Stimulated activated naive CD8-positive, alpha-beta T cell treated with anti-CD3 and anti-CD28 coated beads, Interleukin-15, Interleukin-2, amounts not matched to agents 100 U/mL and 50 U/mL, for 24 hours (primary cell): ENCODE results near the gene CFAP45.

Experiments
- ATAC-seq: fragments of 150-1000 bp; cut with Tn5 transposase; one replicate; pipeline ENCODE4 v1.10.0; 2021
- DNase-seq: peaks from one replicate; pipeline ENCODE4 v3.0.0; 2021

CFAP45 gene

GRCh38 chr1:159936273-159936904 is 36.4 kb upstream of the CFAP45 start:
- DNase-seq (peak; percentile 88), ATAC-seq (peak; percentile 61)

- ATAC-seq (no peak), DNase-seq (no peak)
Observed at GRCh38 chr1:159935719-159936272, 35.8 kb upstream of the CFAP45 start.

GRCh38 chr1:159935305-159935704 is 35.3 kb upstream of the CFAP45 start:
- ATAC-seq, result no peak
- DNase-seq, result no peak

- DNase-seq (no peak), ATAC-seq (no peak)
Observed at GRCh38 chr1:159934136-159935039, 34.4 kb upstream of the CFAP45 start.

- DNase-seq (no peak), ATAC-seq (no peak)
Observed at GRCh38 chr1:159933347-159933746, 33.4 kb upstream of the CFAP45 start.

GRCh38 chr1:159932296-159933285 is 32.6 kb upstream of the CFAP45 start:
- ATAC-seq (no peak), DNase-seq (no peak)

- ATAC-seq (no peak), DNase-seq (no peak)
Observed at GRCh38 chr1:159931795-159932173, 31.8 kb upstream of the CFAP45 start.

GRCh38 chr1:159931101-159931794 is 31.3 kb upstream of the CFAP45 start:
- ATAC-seq, result no peak
- DNase-seq, result no peak

- ATAC-seq, result no peak
- no peak for DNase-seq
Observed at GRCh38 chr1:159930634-159931033, 30.7 kb upstream of the CFAP45 start.

GRCh38 chr1:159930216-159930615 is 30.3 kb upstream of the CFAP45 start:
- ATAC-seq (no peak), DNase-seq (no peak)

GRCh38 chr1:159929155-159930051 is 29.4 kb upstream of the CFAP45 start:
- ATAC-seq, result no peak
- no peak for DNase-seq

GRCh38 chr1:159928491-159929050 is 28.6 kb upstream of the CFAP45 start:
- ATAC-seq (no peak), DNase-seq (no peak)

- no peak for DNase-seq
Observed at GRCh38 chr1:159927849-159928431, 28.0 kb upstream of the CFAP45 start.

GRCh38 chr1:159927211-159927848 is 27.4 kb upstream of the CFAP45 start:
- ATAC-seq (no peak), DNase-seq (no peak)

More at GRCh38 chr1:159927849-159928431, 28.0 kb upstream of the CFAP45 start:
- no peak for ATAC-seq

GRCh38 chr1:159925719-159926078 is 25.7 kb upstream of the CFAP45 start:
- DNase-seq, result peak; percentile 61
- ATAC-seq, result peak; percentile 3

GRCh38 chr1:159924791-159925718 is 25.1 kb upstream of the CFAP45 start, which contains the start of gene TAGLN2:
TAGLN2 (minus strand) TSS chr1:159925507; CDS start chr1:159920509, 4,998 bp downstream.
- DNase-seq (peak; percentile 94), ATAC-seq (peak; percentile 76)

- ATAC-seq (peak; percentile 37), DNase-seq (peak; percentile 83)
Observed at GRCh38 chr1:159924025-159924790, 24.2 kb upstream of the CFAP45 start.
